Neural cell (in vitro differentiated cells): ENCODE data around the gene MPL. TPM values are rescaled to one million over a fixed set of nuclear protein-coding genes. Genes with fewer than 3 reads are reported as not detected.

Experiments
- H2AFZ ChIP-seq: fragments of 200-600, 300-800 bp; sonication (generic), shearing (Covaris generic); 2 replicates; pipeline ENCODE4 v1.6.0; 2014; ENCODE audit warnings: low read depth, mild to moderate bottlenecking, antibody characterized with exemption, low read length, moderate library complexity
- H3F3A ChIP-seq: fragments of 200-600 bp; shearing (Covaris generic); 2 replicates; pipeline ENCODE4 v1.6.1; 2016; ENCODE audit warnings: mild to moderate bottlenecking, moderate library complexity, mixed read lengths, antibody characterized with exemption, low read length; ENCODE audit not compliant: insufficient read depth, poor library complexity, severe bottlenecking
- H3K27ac ChIP-seq: fragments of 200-600, 300-800 bp; sonication (generic), shearing (Covaris generic); 2 replicates; pipeline ENCODE4 v1.5.1; 2014; ENCODE audit warnings: mild to moderate bottlenecking, low read length, moderate library complexity
- H3K27me3 ChIP-seq: fragments of 300-800, 200-600 bp; sonication (generic), shearing (Covaris generic); 2 replicates; pipeline ENCODE4 v1.6.0; 2014; ENCODE audit warnings: mild to moderate bottlenecking, low read depth, low read length, moderate library complexity; ENCODE audit not compliant: insufficient read depth
- H3K36me3 ChIP-seq: fragments of 300-800, 200-600 bp; sonication (generic), shearing (Covaris generic); 2 replicates; pipeline ENCODE4 v1.5.1; 2014; ENCODE audit warnings: mild to moderate bottlenecking, antibody characterized with exemption, low read length, moderate library complexity; ENCODE audit not compliant: insufficient read depth
- H3K4me2 ChIP-seq: fragments of 300-800, 200-600 bp; sonication (generic), shearing (Covaris generic); 2 replicates; pipeline ENCODE4 v1.6.0; 2014; ENCODE audit warnings: mild to moderate bottlenecking, low read length
- H3K4me3 ChIP-seq: fragments of 300-800, 200-600 bp; sonication (generic), shearing (Covaris generic); 2 replicates; pipeline ENCODE4 v1.5.1; 2014; ENCODE audit warnings: mild to moderate bottlenecking, low read length, moderate library complexity
- H3K79me2 ChIP-seq: fragments of 200-600 bp; shearing (Covaris generic); replicated peaks from 2 replicates; pipeline ENCODE4 v1.6.0; 2014; ENCODE audit warnings: mild to moderate bottlenecking, low read length, moderate library complexity; ENCODE audit not compliant: insufficient read depth
- H3K9ac ChIP-seq: fragments of 300-800, 200-600 bp; sonication (generic), shearing (Covaris generic); 2 replicates; pipeline ENCODE4 v1.6.1; 2016; ENCODE audit warnings: mild to moderate bottlenecking, low read length, mixed read lengths
- H3K9me2 ChIP-seq: fragments of 200-600 bp; shearing (Covaris generic); 2 replicates; pipeline ENCODE4 v1.6.1; 2016; ENCODE audit warnings: mild to moderate bottlenecking, low read length, mixed read lengths; ENCODE audit not compliant: insufficient read depth
- H3K9me3 ChIP-seq: fragments of 200-600, 300-800 bp; sonication (generic), shearing (Covaris generic); 2 replicates; pipeline ENCODE4 v1.6.1; 2016; ENCODE audit warnings: mild to moderate bottlenecking, mixed run types, low read length, moderate library complexity, mixed read lengths
- H4K20me1 ChIP-seq: fragments of 200-600 bp; shearing (Covaris generic); 2 replicates; pipeline ENCODE4 v1.6.1; 2016; ENCODE audit warnings: mild to moderate bottlenecking, mixed run types; ENCODE audit not compliant: insufficient read depth
- EP300 ChIP-seq: fragments of 450-650 bp; conservative IDR thresholded peaks from 2 replicates; pipeline ENCODE4 v1.6.1; 2014; ENCODE audit warnings: antibody characterized with exemption, mild to moderate bottlenecking, moderate library complexity; ENCODE audit not compliant: poor library complexity, severe bottlenecking
- EZH2 ChIP-seq: fragments of 200-600, 300-800 bp; shearing (Covaris generic), sonication (generic); IDR thresholded peaks from 2 replicates; pipeline ENCODE4 v1.6.1; 2014; ENCODE audit warnings: antibody characterized with exemption, low read length, borderline replicate concordance, mild to moderate bottlenecking; ENCODE audit not compliant: insufficient read depth, poor library complexity, severe bottlenecking
- SMC3 ChIP-seq: fragments of 450-650 bp; conservative IDR thresholded peaks from 2 replicates; pipeline ENCODE4 v1.6.1; 2014; ENCODE audit warnings: antibody characterized with exemption, mild to moderate bottlenecking, moderate library complexity; ENCODE audit not compliant: poor library complexity
- TAF1 ChIP-seq: IDR thresholded peaks from 2 replicates; pipeline ENCODE4 v1.6.1; 2012; ENCODE audit warnings: low read depth
- polyA plus RNA-seq: library from polyadenylated mRNA; depleted of rRNA; stranded (reverse); fragments of >200 nt; gene quantifications from 2 replicates; pipeline ENCODE4 v1.2.3, GENCODE V29; 2014
- TF ChIP-seq, protein P1 (sequence below): fragments of 450-650 bp; IDR thresholded peaks from 2 replicates; pipeline ENCODE4 v1.5.1; 2014; ENCODE audit warnings: antibody characterized with exemption, mild to moderate bottlenecking, moderate library complexity; ENCODE audit not compliant: poor library complexity, severe bottlenecking
- TF ChIP-seq, protein P2 (sequence below): IDR thresholded peaks from 2 replicates; pipeline ENCODE4 v1.6.1; 2012; ENCODE audit warnings: borderline replicate concordance

The MPL gene
- polyA plus RNA-seq, 1 donor from 2014 or later, result not detected

DNA sequence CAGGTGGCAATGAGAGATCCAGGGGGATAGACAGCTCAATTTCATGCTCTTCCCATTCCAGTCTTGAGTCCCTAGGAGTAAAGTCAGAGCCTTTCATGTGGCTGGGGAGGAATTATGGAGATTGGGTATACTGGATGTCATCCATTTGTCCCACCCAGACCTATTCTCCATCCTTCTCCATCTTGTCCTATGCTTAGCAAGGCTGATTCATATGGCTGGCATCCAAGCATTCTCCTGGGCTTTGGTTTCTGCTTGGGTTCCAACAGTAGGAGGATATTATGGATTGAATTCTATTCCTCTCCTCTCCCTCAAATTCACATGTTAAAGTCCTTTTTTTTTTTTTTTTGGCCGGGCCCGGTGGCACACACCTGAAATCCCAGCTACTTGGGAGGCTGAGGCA is 17.3 kb downstream of the MPL start:
- Histone ChIP-seq H3K9ac (no peak overlapping the region), H3K27ac (no peak overlapping the region), H4K20me1 (no peaks in the 10 kb centered on the region), H3K9me3 (no peaks in the 10 kb centered on the region), H3F3A (no peaks in the 10 kb centered on the region), H3K36me3 (no peaks in the 10 kb centered on the region), H2AFZ (no peak overlapping the region), H3K9me2 (no peaks in the 10 kb centered on the region), H3K79me2 (peaks cover 6% of the 10 kb centered on the region), H3K4me2 (no peak overlapping the region), H3K27me3 (no peaks in the 10 kb centered on the region), H3K4me3 (no peak overlapping the region)
- TF ChIP-seq TAF1, result no peak
- TF ChIP-seq, protein P1, sequence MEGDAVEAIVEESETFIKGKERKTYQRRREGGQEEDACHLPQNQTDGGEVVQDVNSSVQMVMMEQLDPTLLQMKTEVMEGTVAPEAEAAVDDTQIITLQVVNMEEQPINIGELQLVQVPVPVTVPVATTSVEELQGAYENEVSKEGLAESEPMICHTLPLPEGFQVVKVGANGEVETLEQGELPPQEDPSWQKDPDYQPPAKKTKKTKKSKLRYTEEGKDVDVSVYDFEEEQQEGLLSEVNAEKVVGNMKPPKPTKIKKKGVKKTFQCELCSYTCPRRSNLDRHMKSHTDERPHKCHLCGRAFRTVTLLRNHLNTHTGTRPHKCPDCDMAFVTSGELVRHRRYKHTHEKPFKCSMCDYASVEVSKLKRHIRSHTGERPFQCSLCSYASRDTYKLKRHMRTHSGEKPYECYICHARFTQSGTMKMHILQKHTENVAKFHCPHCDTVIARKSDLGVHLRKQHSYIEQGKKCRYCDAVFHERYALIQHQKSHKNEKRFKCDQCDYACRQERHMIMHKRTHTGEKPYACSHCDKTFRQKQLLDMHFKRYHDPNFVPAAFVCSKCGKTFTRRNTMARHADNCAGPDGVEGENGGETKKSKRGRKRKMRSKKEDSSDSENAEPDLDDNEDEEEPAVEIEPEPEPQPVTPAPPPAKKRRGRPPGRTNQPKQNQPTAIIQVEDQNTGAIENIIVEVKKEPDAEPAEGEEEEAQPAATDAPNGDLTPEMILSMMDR, result no peak
- no peak for TF ChIP-seq EZH2

DNA sequence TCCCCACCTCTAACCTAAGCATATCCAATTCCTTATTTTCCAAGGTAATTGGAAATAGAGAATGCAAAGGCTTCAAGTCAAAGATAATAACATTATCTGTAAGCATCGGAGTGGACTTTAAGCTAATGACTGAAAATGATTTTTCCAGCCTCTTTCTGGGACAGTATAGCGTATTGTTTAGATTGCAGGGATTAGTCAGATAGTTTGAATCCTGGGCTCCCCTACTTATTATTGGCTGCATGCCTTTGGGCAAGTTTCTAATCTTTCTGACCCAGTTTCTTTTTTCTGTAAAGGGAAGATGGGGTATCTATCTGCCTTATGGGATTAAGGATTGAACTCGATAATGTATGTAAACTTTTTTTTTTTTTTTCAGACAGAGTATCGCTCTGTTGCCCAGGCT is 19.6 kb downstream of the MPL start:
- Histone ChIP-seq H4K20me1 (no peaks in the 10 kb centered on the region), H3K79me2 (peaks cover 6% of the 10 kb centered on the region), H3K4me2 (no peak overlapping the region), H3K36me3 (no peaks in the 10 kb centered on the region), H2AFZ (no peak overlapping the region), H3K4me3 (no peak overlapping the region), H3K9ac (no peak overlapping the region), H3K9me3 (no peaks in the 10 kb centered on the region), H3K27ac (no peak overlapping the region), H3K27me3 (no peaks in the 10 kb centered on the region), H3K9me2 (no peaks in the 10 kb centered on the region), H3F3A (no peaks in the 10 kb centered on the region)
- no peak for TF ChIP-seq TAF1
- no peak for TF ChIP-seq SMC3
- TF ChIP-seq, protein P1, result no peak
- TF ChIP-seq EZH2, result no peak
- TF ChIP-seq, protein P2, sequence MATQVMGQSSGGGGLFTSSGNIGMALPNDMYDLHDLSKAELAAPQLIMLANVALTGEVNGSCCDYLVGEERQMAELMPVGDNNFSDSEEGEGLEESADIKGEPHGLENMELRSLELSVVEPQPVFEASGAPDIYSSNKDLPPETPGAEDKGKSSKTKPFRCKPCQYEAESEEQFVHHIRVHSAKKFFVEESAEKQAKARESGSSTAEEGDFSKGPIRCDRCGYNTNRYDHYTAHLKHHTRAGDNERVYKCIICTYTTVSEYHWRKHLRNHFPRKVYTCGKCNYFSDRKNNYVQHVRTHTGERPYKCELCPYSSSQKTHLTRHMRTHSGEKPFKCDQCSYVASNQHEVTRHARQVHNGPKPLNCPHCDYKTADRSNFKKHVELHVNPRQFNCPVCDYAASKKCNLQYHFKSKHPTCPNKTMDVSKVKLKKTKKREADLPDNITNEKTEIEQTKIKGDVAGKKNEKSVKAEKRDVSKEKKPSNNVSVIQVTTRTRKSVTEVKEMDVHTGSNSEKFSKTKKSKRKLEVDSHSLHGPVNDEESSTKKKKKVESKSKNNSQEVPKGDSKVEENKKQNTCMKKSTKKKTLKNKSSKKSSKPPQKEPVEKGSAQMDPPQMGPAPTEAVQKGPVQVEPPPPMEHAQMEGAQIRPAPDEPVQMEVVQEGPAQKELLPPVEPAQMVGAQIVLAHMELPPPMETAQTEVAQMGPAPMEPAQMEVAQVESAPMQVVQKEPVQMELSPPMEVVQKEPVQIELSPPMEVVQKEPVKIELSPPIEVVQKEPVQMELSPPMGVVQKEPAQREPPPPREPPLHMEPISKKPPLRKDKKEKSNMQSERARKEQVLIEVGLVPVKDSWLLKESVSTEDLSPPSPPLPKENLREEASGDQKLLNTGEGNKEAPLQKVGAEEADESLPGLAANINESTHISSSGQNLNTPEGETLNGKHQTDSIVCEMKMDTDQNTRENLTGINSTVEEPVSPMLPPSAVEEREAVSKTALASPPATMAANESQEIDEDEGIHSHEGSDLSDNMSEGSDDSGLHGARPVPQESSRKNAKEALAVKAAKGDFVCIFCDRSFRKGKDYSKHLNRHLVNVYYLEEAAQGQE, result no peak
- no peak for TF ChIP-seq EP300
